HG02938 (cell line): ENCODE measurements around the gene H6PD.

Experiments
- ATAC-seq: cut with Tn5 transposase; IDR thresholded peaks from one replicate; pipeline ENCODE4 v1.9.1; 2021; ENCODE audit warnings: mild to moderate bottlenecking, moderate library complexity; ENCODE audit not compliant: unreplicated experiment

The H6PD gene

DNA sequence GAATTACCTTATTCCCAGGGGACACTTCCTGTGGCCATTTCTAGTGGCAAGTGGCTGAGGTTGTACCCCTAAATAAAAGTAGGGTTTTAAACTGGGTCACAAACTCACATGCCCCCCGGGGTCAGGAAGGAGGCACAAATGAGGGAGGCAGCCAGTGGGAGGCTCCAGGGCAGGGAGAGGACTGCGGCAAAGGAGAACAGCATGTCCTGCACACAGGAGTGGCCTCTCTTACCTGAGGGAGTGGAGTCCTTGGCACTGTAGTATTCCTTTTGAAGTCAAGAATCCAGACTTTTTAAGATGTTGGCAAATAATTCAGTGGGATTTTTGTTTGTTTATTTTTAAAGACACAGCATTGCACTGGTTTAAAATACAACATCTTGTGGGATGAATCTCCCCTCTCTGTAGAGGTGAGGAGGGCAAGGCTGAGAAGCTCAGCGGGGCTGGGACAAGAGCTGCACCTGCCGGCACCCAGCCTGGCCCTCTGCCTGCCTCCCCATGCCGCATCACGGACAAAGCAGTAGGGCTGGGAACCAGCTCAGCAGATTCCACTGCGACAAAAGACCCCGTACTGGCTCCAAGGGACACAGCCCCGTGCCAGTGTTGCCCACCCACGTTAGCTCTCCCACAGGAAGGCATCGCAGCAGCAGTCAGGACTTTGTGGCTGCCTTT, 80.3 kb downstream of the H6PD start:
- no peak for ATAC-seq

DNA sequence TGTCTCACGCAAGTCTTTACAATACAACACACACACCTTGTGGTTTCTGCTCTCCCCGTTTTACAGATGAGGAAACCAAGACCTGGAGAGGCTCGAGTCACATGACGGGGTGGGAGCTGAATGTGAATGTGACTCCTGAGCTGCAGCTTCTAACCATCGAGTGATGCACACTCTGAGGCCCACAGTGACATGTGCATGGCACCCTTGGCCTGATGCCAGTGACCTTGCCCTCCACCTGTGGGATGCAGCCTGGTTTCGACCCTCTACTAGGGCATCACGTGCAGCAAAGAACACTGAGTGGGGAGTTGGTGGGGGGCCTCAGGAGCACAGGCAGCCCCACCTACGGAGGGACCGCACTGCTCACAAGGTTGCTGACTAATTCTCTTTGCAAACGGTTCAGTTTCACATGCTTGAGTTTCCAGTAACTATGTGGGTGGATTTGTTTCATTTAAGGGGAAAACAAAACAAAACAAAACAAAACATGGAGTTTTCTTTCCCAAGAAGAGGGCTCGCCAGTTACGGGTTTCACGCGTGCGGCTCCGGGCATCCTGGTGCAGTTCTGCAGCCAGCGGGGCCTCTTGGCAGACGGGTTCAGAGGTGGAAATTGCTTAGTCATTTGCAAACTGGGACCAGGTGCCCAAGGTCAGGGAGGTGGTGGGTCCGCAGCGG, 81.0 kb downstream of the H6PD start:
- ATAC-seq, result no peak

- ATAC-seq, result no peak
These were observed 81.5 kb downstream of the H6PD start for GRCh38 chr1:9316080-9316444.

GRCh38 chr1:9316512-9316911, 81.9 kb downstream of the H6PD start:
- ATAC-seq, result no peak

- ATAC-seq, result no peak
These were observed 82.5 kb downstream of the H6PD start for GRCh38 chr1:9317072-9317471.

DNA sequence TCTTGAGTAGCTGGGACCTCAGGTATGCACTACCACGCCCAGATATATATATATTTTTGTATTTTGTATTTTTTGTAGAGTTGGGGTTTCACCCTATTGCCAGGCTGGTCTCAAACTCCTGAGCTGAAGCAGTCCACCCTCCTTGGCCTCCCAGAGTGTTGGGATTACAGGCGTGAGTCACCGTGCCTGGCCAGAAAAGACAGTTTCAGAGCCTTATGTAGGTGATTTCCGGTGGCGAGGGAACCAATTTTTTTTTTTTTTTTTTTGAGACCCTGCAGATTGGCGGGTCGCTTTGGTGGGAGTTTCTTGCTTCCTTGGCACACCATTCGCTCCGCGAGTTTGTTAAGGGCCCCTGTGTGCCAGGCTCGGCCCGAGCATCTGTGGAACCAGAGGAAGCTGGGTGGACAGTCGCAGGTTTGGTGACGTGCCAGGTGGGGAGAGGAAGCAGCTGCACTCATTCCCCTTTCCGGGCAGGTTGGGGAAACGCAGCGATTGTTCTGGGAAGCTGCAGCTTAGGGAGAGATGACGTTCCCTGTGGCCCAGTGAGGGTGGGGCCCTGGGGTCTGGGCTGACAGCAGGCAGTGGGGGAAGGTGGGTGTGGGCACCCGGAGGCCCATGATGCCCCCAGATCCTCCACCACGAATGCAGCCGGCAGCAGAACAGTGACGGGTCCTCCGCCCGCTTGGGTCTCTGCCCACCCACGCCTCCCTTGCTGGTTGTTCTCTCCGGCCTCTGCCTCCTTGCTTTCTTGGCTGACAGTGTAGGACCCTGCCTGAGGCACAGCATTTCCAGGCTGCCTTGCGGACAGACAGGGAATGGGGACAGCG, 83.2 kb downstream of the H6PD start:
- ATAC-seq, result no peak

- no peak for ATAC-seq
These were observed 84.7 kb downstream of the H6PD start for GRCh38 chr1:9319208-9319788.

DNA sequence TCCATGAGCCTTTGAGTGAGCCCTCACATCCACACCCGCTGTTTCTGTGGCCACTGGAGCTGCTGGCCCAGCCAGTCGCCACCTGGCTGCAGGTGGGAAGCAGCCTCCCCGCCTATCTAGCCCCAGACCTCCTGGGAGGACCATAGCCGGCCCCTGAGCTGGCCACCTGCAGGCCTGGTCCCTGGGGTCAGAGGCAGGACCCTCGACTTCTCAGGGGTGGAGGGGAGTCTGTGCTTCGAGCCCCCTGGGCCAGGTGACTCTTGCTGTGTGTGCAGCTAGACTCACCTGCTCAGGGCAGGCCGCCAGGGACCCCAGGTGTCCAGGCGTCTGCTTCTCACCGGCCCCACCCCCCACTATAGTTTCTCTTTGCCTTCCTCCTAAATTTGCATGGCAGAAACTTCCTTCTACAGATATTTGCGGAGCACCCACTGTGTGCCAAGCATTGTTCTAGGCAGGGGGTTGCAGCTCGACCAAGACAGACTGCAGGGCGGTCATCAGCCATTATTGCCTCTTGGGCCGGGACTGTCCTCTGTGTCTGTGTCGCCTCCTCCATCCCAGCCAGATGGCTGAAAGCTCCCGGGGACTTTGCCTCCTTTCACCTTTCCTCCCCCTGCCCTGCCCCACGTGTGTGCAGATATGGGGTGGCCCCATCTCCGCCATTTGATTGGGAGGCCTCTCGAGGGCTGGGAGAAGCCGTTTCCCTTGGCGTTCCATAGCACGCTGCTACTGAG, 85.4 kb downstream of the H6PD start:
- ATAC-seq, result no peak
